Loucy (cell line): ENCODE results near the gene ZNF609.

Source experiments
- H2AFZ ChIP-seq: fragments of 200-600 bp; sonication (generic); 2 replicates; pipeline ENCODE4 v1.6.0; 2016; ENCODE audit warnings: antibody characterized with exemption, mild to moderate bottlenecking, low read length, moderate library complexity
- H3F3A ChIP-seq: fragments of 200-600 bp; 2 replicates; pipeline ENCODE4 v1.6.0; 2016; ENCODE audit warnings: antibody characterized with exemption, low read depth, mild to moderate bottlenecking
- H3K27me3 ChIP-seq: fragments of 200-600 bp; sonication (generic); 2 replicates; pipeline ENCODE4 v1.6.1; 2014; ENCODE audit warnings: low read length, mild to moderate bottlenecking; ENCODE audit not compliant: insufficient read depth, poor library complexity, severe bottlenecking
- H3K36me3 ChIP-seq: fragments of 200-600 bp; sonication (generic); 2 replicates; pipeline ENCODE4 v1.6.1; 2016; ENCODE audit warnings: low read length; ENCODE audit not compliant: insufficient read depth
- H3K4me1 ChIP-seq: fragments of 200-600 bp; sonication (generic); 2 replicates; pipeline ENCODE4 v1.5.1; 2014; ENCODE audit warnings: low read length, mild to moderate bottlenecking; ENCODE audit not compliant: insufficient read depth, poor library complexity, severe bottlenecking
- H3K4me2 ChIP-seq: fragments of 200-600 bp; sonication (generic); 2 replicates; pipeline ENCODE4 v1.6.0; 2014; ENCODE audit warnings: antibody characterized with exemption, low read length, low read depth, mild to moderate bottlenecking; ENCODE audit not compliant: poor library complexity, severe bottlenecking
- H3K4me3 ChIP-seq: fragments of 200-600 bp; sonication (generic); 2 replicates; pipeline ENCODE4 v1.5.1; 2014; ENCODE audit warnings: low read length, mild to moderate bottlenecking, mixed read lengths; ENCODE audit not compliant: poor library complexity, severe bottlenecking
- H3K79me2 ChIP-seq: fragments of 200-600 bp; sonication (generic); 2 replicates; pipeline ENCODE4 v1.6.1; 2014; ENCODE audit warnings: low read length; ENCODE audit not compliant: insufficient read depth
- H3K9ac ChIP-seq: fragments of 200-600 bp; sonication (generic); 2 replicates; pipeline ENCODE4 v1.6.0; 2014; ENCODE audit warnings: mild to moderate bottlenecking, low read depth, low read length, moderate library complexity; ENCODE audit not compliant: poor library complexity, severe bottlenecking
- H3K9me2 ChIP-seq: fragments of 200-600 bp; sonication (generic); replicated peaks from 2 replicates; pipeline ENCODE4 v1.6.1; 2016; ENCODE audit warnings: low read depth, low read length, mixed read lengths
- H3K9me3 ChIP-seq: fragments of 200-600 bp; sonication (generic); 2 replicates; pipeline ENCODE4 v1.6.1; 2014; ENCODE audit warnings: mild to moderate bottlenecking, antibody characterized with exemption, low read length, low read depth; ENCODE audit not compliant: insufficient read depth
- H4K20me1 ChIP-seq: fragments of 200-600 bp; sonication (generic); 2 replicates; pipeline ENCODE4 v1.6.0; 2014; ENCODE audit warnings: antibody characterized with exemption, low read length, mild to moderate bottlenecking; ENCODE audit not compliant: insufficient read depth, poor library complexity, severe bottlenecking
- CTCF ChIP-seq: fragments of 200-600 bp; sonication (generic); conservative IDR thresholded peaks from 2 replicates; pipeline ENCODE4 v1.5.1; 2014; ENCODE audit warnings: mild to moderate bottlenecking, antibody characterized with exemption, low read length
- EZH2phosphoT487 ChIP-seq: fragments of 200-600 bp; IDR thresholded peaks from 2 replicates; pipeline ENCODE4 v1.6.1; 2018; ENCODE audit warnings: antibody characterized with exemption, mild to moderate bottlenecking, moderate library complexity, borderline replicate concordance

ZNF609 gene

GRCh38 chr15:64500695-64501395 lies 40.5 kb downstream of the ZNF609 start:
- Histone ChIP-seq H3K9me3 (no peaks in the 10 kb centered on the region), H3K9ac (no peak overlapping the region), H3K4me3 (no peak overlapping the region), H3K79me2 (peaks cover 92% of the 10 kb centered on the region), H3K9me2 (no peaks in the 10 kb centered on the region), H4K20me1 (peaks cover 21% of the 10 kb centered on the region), H3K4me1 (peaks cover 35% of the 10 kb centered on the region), H3F3A (no peaks in the 10 kb centered on the region), H3K4me2 (no peak overlapping the region), H3K27me3 (no peaks in the 10 kb centered on the region), H2AFZ (no peak overlapping the region), H3K36me3 (peaks cover 40% of the 10 kb centered on the region; the same call in 1 of the 2 replicates)
- TF ChIP-seq CTCF (no peak), EZH2phosphoT487 (no peak)

DNA sequence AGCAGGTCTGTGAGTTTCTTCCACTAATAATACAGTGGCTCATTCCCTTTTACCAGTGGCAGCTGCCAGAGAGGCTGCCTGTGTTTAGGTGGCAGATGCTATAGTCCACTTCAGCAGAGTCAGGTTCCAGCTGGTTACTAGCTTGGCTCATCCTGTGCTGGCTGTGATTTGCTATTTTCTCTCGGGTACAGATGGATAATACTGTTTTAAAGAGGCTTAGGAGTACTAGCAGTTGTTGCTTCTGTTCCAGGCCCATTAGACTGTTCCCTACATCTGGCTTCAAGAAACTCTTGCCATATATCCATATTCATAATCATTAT lies 41.0 kb downstream of the ZNF609 start:
- Histone ChIP-seq H2AFZ (no peak overlapping the region), H3K36me3 (peaks cover 40% of the 10 kb centered on the region; the same call in 1 of the 2 replicates), H3K9ac (no peak overlapping the region), H3K9me2 (no peaks in the 10 kb centered on the region), H3K79me2 (peaks cover 87% of the 10 kb centered on the region), H3F3A (no peaks in the 10 kb centered on the region), H3K27me3 (no peaks in the 10 kb centered on the region), H3K4me2 (no peak overlapping the region), H3K4me1 (peaks cover 35% of the 10 kb centered on the region), H4K20me1 (peaks cover 21% of the 10 kb centered on the region), H3K4me3 (no peak overlapping the region), H3K9me3 (no peaks in the 10 kb centered on the region)
- TF ChIP-seq EZH2phosphoT487, result no peak
- TF ChIP-seq CTCF, result no peak

DNA sequence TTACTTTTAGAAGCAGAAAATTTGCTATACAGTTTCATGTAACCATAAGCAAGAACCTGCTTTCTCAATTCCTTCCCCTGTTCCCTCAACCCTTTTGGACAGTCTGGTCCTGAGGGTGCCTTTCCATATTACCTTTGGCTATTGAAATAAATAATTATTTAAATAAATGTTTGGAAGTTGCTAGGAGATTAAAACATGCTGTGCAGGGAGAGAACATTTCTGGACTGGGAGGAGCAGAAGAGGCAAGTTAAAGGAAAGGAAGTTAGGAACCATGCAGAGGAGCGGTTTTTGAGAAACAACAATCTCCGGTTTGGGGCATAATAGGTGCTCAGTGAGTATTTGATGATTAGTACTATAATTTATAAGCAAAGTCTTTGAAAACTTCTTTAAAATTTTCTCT lies 41.8 kb downstream of the ZNF609 start:
- Histone ChIP-seq H4K20me1 (peaks cover 27% of the 10 kb centered on the region), H3K4me1 (peaks cover 40% of the 10 kb centered on the region), H3K4me2 (peak overlapping the region; percentile 72)

More for the DNA sequence above, 41.8 kb downstream of the ZNF609 start:
- H3K27me3 ChIP-seq, result no peaks in the 10 kb centered on the region
- peaks cover 40% of the 10 kb centered on the region; the same call in 1 of the 2 replicates for H3K36me3 ChIP-seq
- H3K9ac ChIP-seq, result peak overlapping the region; percentile 39
- TF ChIP-seq CTCF, result no peak
- TF ChIP-seq EZH2phosphoT487, result no peak
- H3K79me2 ChIP-seq, result peaks cover 86% of the 10 kb centered on the region
- no peak overlapping the region for H2AFZ ChIP-seq
- H3K9me2 ChIP-seq, result no peaks in the 10 kb centered on the region
- 0 out of 2 replicates have a peak, but pooled peaks cover 2% of the 10 kb centered on the region for H3F3A ChIP-seq
- H3K9me3 ChIP-seq, result no peaks in the 10 kb centered on the region
- no peak overlapping the region for H3K4me3 ChIP-seq
